ENCODE results near the gene LHX1. TPM values are rescaled to one million over a fixed set of nuclear protein-coding genes. Genes with fewer than 3 reads are reported as not detected.

The LHX1 gene
- polyA plus RNA-seq, 1 donor (not counting 4 experiments of a cell fraction or from before 2014, with no cell fraction given) = 0.35 TPM

- peaks cover 4% of the 10 kb centered on the region for H4K20me1 ChIP-seq (ENCODE audit: control insufficient read depth, extremely low read depth, insufficient read depth, low read length)
- peaks cover 4% of the 10 kb centered on the region for H3K79me2 ChIP-seq (ENCODE audit: control insufficient read depth, insufficient read depth, low read length)
- no peak for DNase-seq (ENCODE audit: low read depth, low spot score)
- H3K4me1 ChIP-seq (ENCODE audit: control insufficient read depth, extremely low read depth, insufficient read depth, low read length) = peaks cover 19% of the 10 kb centered on the region
- dilution Hi-C loops (cut with MboI; ENCODE audit: extremely low pct_ligation_motif_present, low sequenced_read_pairs) = no loop called here
- no peaks in the 10 kb centered on the region for H3K36me3 ChIP-seq (ENCODE audit: control insufficient read depth in 2 of 2, extremely low read depth in 1 of 2, insufficient read depth in 2 of 2, low read length in 2 of 2)
- H3K9me1 ChIP-seq (ENCODE audit: control insufficient read depth, extremely low read depth, insufficient read depth, low read length) = no peaks in the 10 kb centered on the region
- H3K27me3 ChIP-seq (ENCODE audit: control insufficient read depth, extremely low read depth, insufficient read depth, low read length) = peaks cover 96% of the 10 kb centered on the region
- H2AFZ ChIP-seq (ENCODE audit: control insufficient read depth, low read length) = peak overlapping the region; percentile 5
- no peaks in the 10 kb centered on the region for H3K9me3 ChIP-seq (ENCODE audit: control insufficient read depth, low read depth, low read length)
- H3K4me3 ChIP-seq (ENCODE audit: control insufficient read depth in 2 of 3, extremely low read depth in 1 of 3, insufficient read depth in 2 of 3, low read depth in 1 of 3, low read length in 3 of 3) = peak overlapping the region; percentile 23 to 54 (median 40)
- TF ChIP-seq EZH2 (IDR thresholded peaks at IDR 0.05; ENCODE audit: low read length) = no peak
- no peak for TF ChIP-seq CTCF (optimal IDR thresholded peaks at IDR 0.05 in 1 of 3, IDR thresholded peaks at IDR 0.05 in 1 of 3, conservative IDR thresholded peaks at IDR 0.05 in 1 of 3; ENCODE audit: extremely low read depth in 1 of 3, insufficient read depth in 2 of 3, low read length in 3 of 3)
- no peak overlapping the region for H3K9ac ChIP-seq (ENCODE audit: control insufficient read depth, extremely low read depth, insufficient read depth, low read length)
- peak overlapping the region; percentile 60 for H3K4me2 ChIP-seq (ENCODE audit: control insufficient read depth, extremely low read depth, insufficient read depth, low read depth, low read length)
- H3K27ac ChIP-seq (ENCODE audit: control insufficient read depth, insufficient read depth, low read length) = no peak overlapping the region
- FAIRE-seq = no peak
Measured at GRCh38 chr17:36942631-36943125, 5.4 kb downstream of the LHX1 start.

- peaks cover 90% of the 10 kb centered on the region for H3K27me3 ChIP-seq (ENCODE audit: control insufficient read depth, extremely low read depth, insufficient read depth, low read length)
- FAIRE-seq = no peak
- H3K9ac ChIP-seq (ENCODE audit: control insufficient read depth, extremely low read depth, insufficient read depth, low read length) = no peak overlapping the region
- peak overlapping the region; percentile 22 for H3K4me2 ChIP-seq (ENCODE audit: control insufficient read depth, extremely low read depth, insufficient read depth, low read depth, low read length)
- H3K9me3 ChIP-seq (ENCODE audit: control insufficient read depth, low read depth, low read length) = no peaks in the 10 kb centered on the region
- peak; percentile 33 for TF ChIP-seq EZH2 (IDR thresholded peaks at IDR 0.05; ENCODE audit: low read length)
- TF ChIP-seq CTCF (optimal IDR thresholded peaks at IDR 0.05 in 1 of 3, IDR thresholded peaks at IDR 0.05 in 1 of 3, conservative IDR thresholded peaks at IDR 0.05 in 1 of 3; ENCODE audit: extremely low read depth in 1 of 3, insufficient read depth in 2 of 3, low read length in 3 of 3) = no peak
- no peak overlapping the region for H3K27ac ChIP-seq (ENCODE audit: control insufficient read depth, insufficient read depth, low read length)
- no peak overlapping the region for H2AFZ ChIP-seq (ENCODE audit: control insufficient read depth, low read length)
- H4K20me1 ChIP-seq (ENCODE audit: control insufficient read depth, extremely low read depth, insufficient read depth, low read length) = peaks cover 4% of the 10 kb centered on the region
- peaks cover 1% of the 10 kb centered on the region for H3K79me2 ChIP-seq (ENCODE audit: control insufficient read depth, insufficient read depth, low read length)
- peaks cover 17% of the 10 kb centered on the region for H3K4me1 ChIP-seq (ENCODE audit: control insufficient read depth, extremely low read depth, insufficient read depth, low read length)
- H3K4me3 ChIP-seq (ENCODE audit: control insufficient read depth in 2 of 3, extremely low read depth in 1 of 3, insufficient read depth in 2 of 3, low read depth in 1 of 3, low read length in 3 of 3) = no peak overlapping the region
- DNase-seq (ENCODE audit: low read depth, low spot score) = no peak
- dilution Hi-C loops (cut with MboI; ENCODE audit: extremely low pct_ligation_motif_present, low sequenced_read_pairs) = no loop called here
- no peaks in the 10 kb centered on the region for H3K36me3 ChIP-seq (ENCODE audit: control insufficient read depth in 2 of 2, extremely low read depth in 1 of 2, insufficient read depth in 2 of 2, low read length in 2 of 2)
- no peaks in the 10 kb centered on the region for H3K9me1 ChIP-seq (ENCODE audit: control insufficient read depth, extremely low read depth, insufficient read depth, low read length)
Measured at GRCh38 chr17:36943250-36944191, 6.2 kb downstream of the LHX1 start.
